GM12878 (cell line): ENCODE results near the gene SFPQ. TPM values are rescaled to one million over a fixed set of nuclear protein-coding genes. Genes with fewer than 3 reads are reported as not detected.

Experiments
- BACH1 ChIP-seq: fragments of 450-650 bp; IDR thresholded peaks from 2 replicates; pipeline ENCODE4 v1.6.1; 2017; ENCODE audit warnings: mild to moderate bottlenecking, borderline replicate concordance
- CHD2 ChIP-seq: IDR thresholded peaks from 2 replicates; pipeline ENCODE4 v1.6.1; 2011; ENCODE audit warnings: low read depth, low read length, improper control_type of control experiment, borderline replicate concordance
- FOS ChIP-seq: IDR thresholded peaks from 3 replicates; pipeline ENCODE4 v1.6.1; 2011; ENCODE audit warnings: borderline replicate concordance; ENCODE audit not compliant: insufficient read length; ENCODE audit errors: extremely low read depth
- GABPA ChIP-seq: IDR thresholded peaks from 2 replicates; pipeline ENCODE4 v1.6.1; 2014; ENCODE audit warnings: antibody characterized with exemption, low read depth, mild to moderate bottlenecking, inconsistent platforms
- HDGF ChIP-seq: fragments of 450-650 bp; IDR thresholded peaks from 2 replicates; pipeline ENCODE4 v1.6.1; 2016; ENCODE audit warnings: antibody characterized with exemption
- IKZF1 ChIP-seq: fragments of 450-650 bp; conservative IDR thresholded peaks from 2 replicates; pipeline ENCODE4 v1.6.1; 2017; ENCODE audit warnings: antibody characterized with exemption, mild to moderate bottlenecking
- MTA3 ChIP-seq: IDR thresholded peaks from 2 replicates; pipeline ENCODE4 v1.6.1; 2012; ENCODE audit warnings: low read length, inconsistent platforms, borderline replicate concordance
- NFYB ChIP-seq: IDR thresholded peaks from 2 replicates; pipeline ENCODE4 v1.6.1; 2011; ENCODE audit warnings: low read depth, mild to moderate bottlenecking, low read length, improper control_type of control experiment, moderate library complexity; ENCODE audit not compliant: insufficient read depth
- PML ChIP-seq: IDR thresholded peaks from 2 replicates; pipeline ENCODE4 v1.6.1; 2012; ENCODE audit warnings: low read length, inconsistent platforms
- POLR2A ChIP-seq: IDR thresholded peaks from 2 replicates; pipeline ENCODE4 v1.6.1; 2011; ENCODE audit warnings: low read depth, mild to moderate bottlenecking, low read length
- RFX5 ChIP-seq: IDR thresholded peaks from 2 replicates; pipeline ENCODE4 v1.6.1; 2011; ENCODE audit warnings: low read depth, low read length, improper control_type of control experiment
- SIX5 ChIP-seq: IDR thresholded peaks from 2 replicates; pipeline ENCODE4 v1.6.1; 2011; ENCODE audit warnings: mild to moderate bottlenecking, low read depth, low read length, moderate library complexity; ENCODE audit not compliant: severe bottlenecking
- SMAD5 ChIP-seq: IDR thresholded peaks from 2 replicates; pipeline ENCODE4 v1.6.1; 2016; ENCODE audit warnings: antibody characterized with exemption, low read depth
- TAF1 ChIP-seq: IDR thresholded peaks from 2 replicates; pipeline ENCODE4 v1.6.1; 2011; ENCODE audit warnings: mild to moderate bottlenecking, low read depth, low read length, borderline replicate concordance
- TCF12 ChIP-seq: IDR thresholded peaks from 2 replicates; pipeline ENCODE4 v1.6.1; 2011; ENCODE audit warnings: low read depth, mild to moderate bottlenecking, low read length
- polyA plus RNA-seq, 11 experiments: library from polyadenylated mRNA; depleted of rRNA in 4 of 11; unstranded in 6 of 11; stranded (reverse) in 5 of 11; fragments of >200 nt; fragmentation: Nextera tagmentation in 4 of 11; fragmentation: Illumina TruSeq in 1 of 11; extraction: Ambion mirVana in 4 of 11; extraction: Trizol in 1 of 11; gene quantifications; 1 replicate in 1 of 11; 2 replicates in 10 of 11; pipeline versions ENCODE4 v1.2.1 to v1.2.3, GENCODE V29; 2011 to 2016; ENCODE audit warnings: inconsistent platforms in 2 of 11, missing spikeins in 2 of 11, low read depth in 1 of 11
- total RNA-seq, 4 experiments: library from RNA; depleted of rRNA in 3 of 4; stranded (reverse); fragments of >200 nt in 3 of 4; fragmentation: Illumina TruSeq in 1 of 4; extraction: Trizol in 1 of 4; gene quantifications; 2 replicates each; pipeline versions ENCODE4 v1.2.1 to v1.2.3, GENCODE V29; 2013 to 2021
- TF ChIP-seq, protein P1 (sequence below): fragments of 450-650 bp; conservative IDR thresholded peaks from 2 replicates; pipeline ENCODE4 v1.6.1; 2017; ENCODE audit warnings: mild to moderate bottlenecking, moderate library complexity
- TF ChIP-seq, protein P2 (sequence below): fragments of 450-650 bp; IDR thresholded peaks from 2 replicates; pipeline ENCODE4 v1.6.1; 2014; ENCODE audit warnings: mild to moderate bottlenecking
- TF ChIP-seq, protein P3 (sequence below): fragments of 450-650 bp; formaldehyde crosslinking; IDR thresholded peaks from 2 replicates; pipeline ENCODE4 v1.5.0; 2022; ENCODE audit warnings: mild to moderate bottlenecking, missing genetic modification characterization
- TF ChIP-seq, protein P4 (sequence below): fragments of 450-650 bp; IDR thresholded peaks from 2 replicates; pipeline ENCODE4 v1.6.1; 2017; ENCODE audit warnings: mild to moderate bottlenecking, low read depth, inconsistent platforms; ENCODE audit not compliant: poor library complexity, severe bottlenecking
- TF ChIP-seq, protein P5 (sequence below): fragments of 450-650 bp; IDR thresholded peaks from 2 replicates; pipeline ENCODE4 v1.6.1; 2017; ENCODE audit warnings: low read depth, mild to moderate bottlenecking, moderate library complexity

SFPQ gene
- total and polyA plus RNA-seq, 10 of the 15 experiments (the other 5 are each of a cell fraction or from before 2014, with no cell fraction given) = 78.5 to 559 (median 199) TPM

DNA sequence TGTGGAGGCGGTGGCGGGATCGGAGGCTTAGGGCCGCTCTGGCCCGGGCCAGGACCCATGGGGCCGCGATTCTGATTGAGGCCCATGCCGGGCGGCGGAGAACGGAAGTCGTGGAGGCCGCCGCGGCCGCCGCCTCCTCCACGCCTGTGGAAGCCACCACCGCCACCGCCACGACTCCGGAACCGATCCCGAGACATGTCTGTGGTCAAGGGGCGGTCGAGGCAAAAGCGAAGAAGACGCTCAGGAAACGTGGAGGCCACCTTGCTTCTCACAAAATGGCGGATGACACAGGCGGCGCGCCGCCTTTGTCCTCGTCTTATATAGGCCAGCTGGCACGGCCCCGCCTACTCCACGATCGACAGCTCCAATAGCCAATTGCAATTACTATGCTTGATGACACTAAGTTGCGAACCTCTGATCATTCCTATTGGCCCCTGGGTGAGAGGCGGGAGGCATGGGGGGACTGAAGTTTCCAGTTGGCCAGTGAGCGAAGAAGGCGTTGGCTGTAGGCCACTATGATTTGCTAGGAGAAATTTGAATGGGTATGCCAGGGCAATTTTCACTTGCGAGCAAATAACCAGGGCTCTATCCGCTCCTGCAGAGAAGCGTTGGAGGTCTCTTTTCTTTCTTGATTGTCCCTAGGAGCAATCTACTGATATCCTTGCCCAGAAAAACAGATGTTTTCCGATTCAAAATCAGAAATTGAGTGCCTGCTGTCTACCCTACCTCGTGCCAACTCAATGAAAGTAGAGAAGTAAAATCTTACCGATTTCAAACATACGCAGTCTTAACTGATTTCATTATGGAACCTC, at the start of gene SFPQ (continued):
- TF ChIP-seq CHD2 (peak; percentile 94), HDGF (peak; percentile 84; the same call in 1 of the 2 replicates), TAF1 (peak; percentile 97), TCF12 (peak; percentile 84), MTA3 (no peak), GABPA (no peak), NFYB (peak; percentile 99), FOS (peak; percentile 92), RFX5 (peak; percentile 89), SIX5 (no peak), PML (peak; percentile 99), SMAD5 (peak; percentile 99), IKZF1 (peak; percentile 36; the same call in 1 of the 2 replicates), BACH1 (peak; percentile 88), POLR2A (peak; percentile 98)
- TF ChIP-seq, protein P1, sequence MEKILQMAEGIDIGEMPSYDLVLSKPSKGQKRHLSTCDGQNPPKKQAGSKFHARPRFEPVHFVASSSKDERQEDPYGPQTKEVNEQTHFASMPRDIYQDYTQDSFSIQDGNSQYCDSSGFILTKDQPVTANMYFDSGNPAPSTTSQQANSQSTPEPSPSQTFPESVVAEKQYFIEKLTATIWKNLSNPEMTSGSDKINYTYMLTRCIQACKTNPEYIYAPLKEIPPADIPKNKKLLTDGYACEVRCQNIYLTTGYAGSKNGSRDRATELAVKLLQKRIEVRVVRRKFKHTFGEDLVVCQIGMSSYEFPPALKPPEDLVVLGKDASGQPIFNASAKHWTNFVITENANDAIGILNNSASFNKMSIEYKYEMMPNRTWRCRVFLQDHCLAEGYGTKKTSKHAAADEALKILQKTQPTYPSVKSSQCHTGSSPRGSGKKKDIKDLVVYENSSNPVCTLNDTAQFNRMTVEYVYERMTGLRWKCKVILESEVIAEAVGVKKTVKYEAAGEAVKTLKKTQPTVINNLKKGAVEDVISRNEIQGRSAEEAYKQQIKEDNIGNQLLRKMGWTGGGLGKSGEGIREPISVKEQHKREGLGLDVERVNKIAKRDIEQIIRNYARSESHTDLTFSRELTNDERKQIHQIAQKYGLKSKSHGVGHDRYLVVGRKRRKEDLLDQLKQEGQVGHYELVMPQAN = peak; percentile 86
- TF ChIP-seq, protein P2, sequence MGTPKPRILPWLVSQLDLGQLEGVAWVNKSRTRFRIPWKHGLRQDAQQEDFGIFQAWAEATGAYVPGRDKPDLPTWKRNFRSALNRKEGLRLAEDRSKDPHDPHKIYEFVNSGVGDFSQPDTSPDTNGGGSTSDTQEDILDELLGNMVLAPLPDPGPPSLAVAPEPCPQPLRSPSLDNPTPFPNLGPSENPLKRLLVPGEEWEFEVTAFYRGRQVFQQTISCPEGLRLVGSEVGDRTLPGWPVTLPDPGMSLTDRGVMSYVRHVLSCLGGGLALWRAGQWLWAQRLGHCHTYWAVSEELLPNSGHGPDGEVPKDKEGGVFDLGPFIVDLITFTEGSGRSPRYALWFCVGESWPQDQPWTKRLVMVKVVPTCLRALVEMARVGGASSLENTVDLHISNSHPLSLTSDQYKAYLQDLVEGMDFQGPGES = peak; percentile 90
- TF ChIP-seq, protein P3, sequence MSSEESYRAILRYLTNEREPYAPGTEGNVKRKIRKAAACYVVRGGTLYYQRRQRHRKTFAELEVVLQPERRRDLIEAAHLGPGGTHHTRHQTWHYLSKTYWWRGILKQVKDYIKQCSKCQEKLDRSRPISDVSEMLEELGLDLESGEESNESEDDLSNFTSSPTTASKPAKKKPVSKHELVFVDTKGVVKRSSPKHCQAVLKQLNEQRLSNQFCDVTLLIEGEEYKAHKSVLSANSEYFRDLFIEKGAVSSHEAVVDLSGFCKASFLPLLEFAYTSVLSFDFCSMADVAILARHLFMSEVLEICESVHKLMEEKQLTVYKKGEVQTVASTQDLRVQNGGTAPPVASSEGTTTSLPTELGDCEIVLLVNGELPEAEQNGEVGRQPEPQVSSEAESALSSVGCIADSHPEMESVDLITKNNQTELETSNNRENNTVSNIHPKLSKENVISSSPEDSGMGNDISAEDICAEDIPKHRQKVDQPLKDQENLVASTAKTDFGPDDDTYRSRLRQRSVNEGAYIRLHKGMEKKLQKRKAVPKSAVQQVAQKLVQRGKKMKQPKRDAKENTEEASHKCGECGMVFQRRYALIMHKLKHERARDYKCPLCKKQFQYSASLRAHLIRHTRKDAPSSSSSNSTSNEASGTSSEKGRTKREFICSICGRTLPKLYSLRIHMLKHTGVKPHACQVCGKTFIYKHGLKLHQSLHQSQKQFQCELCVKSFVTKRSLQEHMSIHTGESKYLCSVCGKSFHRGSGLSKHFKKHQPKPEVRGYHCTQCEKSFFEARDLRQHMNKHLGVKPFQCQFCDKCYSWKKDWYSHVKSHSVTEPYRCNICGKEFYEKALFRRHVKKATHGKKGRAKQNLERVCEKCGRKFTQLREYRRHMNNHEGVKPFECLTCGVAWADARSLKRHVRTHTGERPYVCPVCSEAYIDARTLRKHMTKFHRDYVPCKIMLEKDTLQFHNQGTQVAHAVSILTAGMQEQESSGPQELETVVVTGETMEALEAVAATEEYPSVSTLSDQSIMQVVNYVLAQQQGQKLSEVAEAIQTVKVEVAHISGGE (CRISPR knock-in tag) = no peak
- TF ChIP-seq, protein P4, sequence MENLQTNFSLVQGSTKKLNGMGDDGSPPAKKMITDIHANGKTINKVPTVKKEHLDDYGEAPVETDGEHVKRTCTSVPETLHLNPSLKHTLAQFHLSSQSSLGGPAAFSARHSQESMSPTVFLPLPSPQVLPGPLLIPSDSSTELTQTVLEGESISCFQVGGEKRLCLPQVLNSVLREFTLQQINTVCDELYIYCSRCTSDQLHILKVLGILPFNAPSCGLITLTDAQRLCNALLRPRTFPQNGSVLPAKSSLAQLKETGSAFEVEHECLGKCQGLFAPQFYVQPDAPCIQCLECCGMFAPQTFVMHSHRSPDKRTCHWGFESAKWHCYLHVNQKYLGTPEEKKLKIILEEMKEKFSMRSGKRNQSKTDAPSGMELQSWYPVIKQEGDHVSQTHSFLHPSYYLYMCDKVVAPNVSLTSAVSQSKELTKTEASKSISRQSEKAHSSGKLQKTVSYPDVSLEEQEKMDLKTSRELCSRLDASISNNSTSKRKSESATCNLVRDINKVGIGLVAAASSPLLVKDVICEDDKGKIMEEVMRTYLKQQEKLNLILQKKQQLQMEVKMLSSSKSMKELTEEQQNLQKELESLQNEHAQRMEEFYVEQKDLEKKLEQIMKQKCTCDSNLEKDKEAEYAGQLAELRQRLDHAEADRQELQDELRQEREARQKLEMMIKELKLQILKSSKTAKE = peak; percentile 63
- TF ChIP-seq, protein P5, sequence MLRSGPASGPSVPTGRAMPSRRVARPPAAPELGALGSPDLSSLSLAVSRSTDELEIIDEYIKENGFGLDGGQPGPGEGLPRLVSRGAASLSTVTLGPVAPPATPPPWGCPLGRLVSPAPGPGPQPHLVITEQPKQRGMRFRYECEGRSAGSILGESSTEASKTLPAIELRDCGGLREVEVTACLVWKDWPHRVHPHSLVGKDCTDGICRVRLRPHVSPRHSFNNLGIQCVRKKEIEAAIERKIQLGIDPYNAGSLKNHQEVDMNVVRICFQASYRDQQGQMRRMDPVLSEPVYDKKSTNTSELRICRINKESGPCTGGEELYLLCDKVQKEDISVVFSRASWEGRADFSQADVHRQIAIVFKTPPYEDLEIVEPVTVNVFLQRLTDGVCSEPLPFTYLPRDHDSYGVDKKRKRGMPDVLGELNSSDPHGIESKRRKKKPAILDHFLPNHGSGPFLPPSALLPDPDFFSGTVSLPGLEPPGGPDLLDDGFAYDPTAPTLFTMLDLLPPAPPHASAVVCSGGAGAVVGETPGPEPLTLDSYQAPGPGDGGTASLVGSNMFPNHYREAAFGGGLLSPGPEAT = 0 out of 2 replicates have a peak, but pooled peaks have one; percentile 41
